UCSD-AML1 (cell line): ENCODE results near the gene HSPB2.
A peak's percentile ranks its signal among the peaks of the same experiment; 100 is the strongest.

Experiments used
- DNase-seq: peaks from one replicate; lab custom pipeline; 2025; ENCODE audit not compliant: unreplicated experiment; lab: John Stamatoyannopoulos, UW

HSPB2 gene

GRCh38 chr11:111937461-111937769, 24.9 kb downstream of the HSPB2 start:
- no peak for DNase-seq

GRCh38 chr11:111937844-111938243, 25.3 kb downstream of the HSPB2 start:
- DNase-seq: no peak

- peak; percentile 22 for DNase-seq
These were observed 26.2 kb downstream of the HSPB2 start for GRCh38 chr11:111938687-111939160.

DNA sequence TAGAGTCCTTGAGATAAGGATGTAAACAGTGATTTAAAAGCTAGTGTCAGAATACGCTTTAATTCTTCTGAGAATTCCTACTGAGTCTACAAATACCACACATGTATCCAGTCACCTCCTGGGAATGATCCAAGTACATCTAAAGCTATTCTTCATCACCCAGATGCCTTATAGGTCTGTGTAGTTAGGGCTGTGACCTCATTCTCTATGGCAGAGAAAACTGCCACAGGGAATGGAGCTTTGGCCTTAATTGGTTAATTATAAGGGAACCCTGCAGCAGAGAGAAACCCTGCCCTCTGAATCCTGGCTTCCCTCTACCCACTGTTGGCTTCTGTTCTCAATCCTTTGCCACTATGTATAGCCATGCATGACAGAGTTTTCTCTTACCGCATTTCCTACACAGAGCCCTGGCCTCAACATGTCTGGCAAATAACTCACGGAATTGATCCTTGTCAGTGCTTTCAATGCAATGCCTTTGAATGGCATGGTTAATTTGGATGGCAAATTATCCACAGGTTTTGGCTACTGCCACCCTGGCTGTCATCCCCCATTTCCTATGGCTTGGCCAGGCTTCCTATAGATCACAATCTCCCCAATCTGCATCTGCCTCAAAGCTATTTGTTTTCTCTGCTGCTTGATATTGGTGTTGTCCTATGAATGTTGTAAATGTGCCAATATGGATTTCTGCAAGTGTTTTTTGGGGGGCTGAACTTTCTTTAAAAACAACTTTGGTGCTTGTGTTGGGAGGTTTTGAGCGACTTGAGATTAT, 27.5 kb downstream of the HSPB2 start:
- no peak for DNase-seq

DNA sequence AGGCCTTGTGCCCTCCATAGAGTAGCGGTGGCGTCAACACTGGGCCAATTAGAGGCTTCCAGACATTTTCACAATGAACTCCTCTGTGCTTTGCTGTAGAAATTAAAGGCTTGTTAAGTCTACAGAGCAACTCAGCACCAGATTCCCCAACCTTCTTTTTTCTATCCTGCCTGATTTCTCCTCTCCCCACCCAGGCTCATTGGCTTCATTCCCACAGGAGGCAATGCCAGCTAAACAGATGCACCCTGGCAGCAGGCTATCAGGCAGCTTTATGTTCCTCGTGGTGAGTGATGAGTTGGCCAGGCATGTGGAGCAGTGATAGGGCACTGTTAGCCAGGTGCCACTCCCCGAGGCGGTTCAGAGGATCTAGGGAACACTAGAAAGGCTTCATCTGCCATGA, 29.4 kb downstream of the HSPB2 start:
- DNase-seq: no peak

DNA sequence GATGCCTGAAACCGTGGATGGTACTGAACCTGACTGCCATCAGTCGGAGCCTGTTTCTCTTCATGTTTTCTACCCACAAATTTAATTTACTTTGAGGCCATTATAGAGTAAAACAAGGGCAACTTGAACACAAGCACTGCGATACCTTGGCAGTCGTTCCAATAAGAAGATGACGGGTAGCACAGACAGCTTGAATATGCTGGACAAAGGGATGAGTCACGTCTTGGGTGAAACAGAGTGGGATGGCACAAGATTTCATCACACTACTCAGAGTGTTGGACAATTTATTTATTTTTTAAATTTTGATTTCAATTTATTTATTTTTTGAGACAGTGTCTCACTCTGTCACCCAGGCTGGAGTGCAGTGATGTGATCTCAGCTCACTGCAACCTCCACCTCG, 30.3 kb downstream of the HSPB2 start:
- no peak for DNase-seq

- DNase-seq: no peak
These were observed 31.6 kb downstream of the HSPB2 start for GRCh38 chr11:111944139-111944538.

DNA sequence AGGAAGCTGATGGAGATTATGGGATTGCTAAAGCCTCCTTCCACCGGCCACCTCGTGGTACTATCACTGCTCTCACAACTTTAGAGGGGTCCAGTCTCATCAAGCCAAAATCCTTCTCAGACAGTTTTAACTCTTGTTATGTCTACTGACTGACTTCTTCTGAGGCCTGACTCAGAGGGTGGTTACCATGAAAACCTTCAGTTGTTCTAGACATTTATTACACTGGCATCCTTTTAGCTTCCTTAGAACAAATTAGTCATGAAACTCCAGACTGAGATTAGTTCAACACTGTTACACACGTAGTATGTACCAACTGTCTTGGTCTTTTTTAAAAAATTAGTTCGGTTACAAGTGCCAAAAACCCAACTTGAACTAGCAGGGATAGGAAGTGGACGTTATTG, 32.1 kb downstream of the HSPB2 start:
- DNase-seq: no peak

DNA sequence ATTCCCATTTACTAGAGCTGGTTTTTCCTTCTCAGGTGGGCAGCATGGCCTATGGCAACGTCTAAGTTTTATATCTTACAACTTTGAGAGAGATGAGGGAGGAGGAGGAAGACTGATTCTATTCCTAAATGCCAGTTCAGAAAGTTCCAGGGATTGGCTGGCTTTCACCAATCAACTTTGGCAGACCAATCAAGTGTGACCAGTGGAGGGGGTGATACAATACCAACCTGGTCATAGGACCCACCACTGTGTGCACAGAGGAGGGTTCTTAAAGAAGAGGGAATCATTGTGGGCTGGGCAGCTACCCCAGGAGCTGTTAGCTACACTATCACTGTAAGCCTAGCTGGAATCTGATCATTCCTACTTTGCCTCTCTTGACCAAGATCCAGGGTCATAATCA, 32.7 kb downstream of the HSPB2 start:
- DNase-seq: no peak

DNA sequence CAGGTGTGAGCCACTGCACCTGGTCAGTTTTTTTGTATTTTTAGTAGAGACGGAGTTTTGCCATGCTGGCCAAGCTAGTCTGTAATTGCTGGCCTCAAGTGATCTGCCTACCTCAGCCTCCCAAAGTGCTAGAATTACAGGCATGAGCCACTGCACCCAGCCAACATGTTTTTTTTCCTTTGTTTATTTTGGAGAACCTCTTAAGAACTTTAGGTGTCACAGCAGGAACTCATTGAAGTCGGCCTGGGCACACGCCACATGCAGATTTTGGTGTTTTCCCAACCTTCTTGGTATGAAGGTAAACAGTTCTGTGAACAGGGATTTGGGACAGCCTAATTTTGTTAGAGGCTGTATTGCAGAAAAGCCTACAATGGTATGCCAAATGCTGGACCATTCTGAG, 34.0 kb downstream of the HSPB2 start:
- no peak for DNase-seq

DNA sequence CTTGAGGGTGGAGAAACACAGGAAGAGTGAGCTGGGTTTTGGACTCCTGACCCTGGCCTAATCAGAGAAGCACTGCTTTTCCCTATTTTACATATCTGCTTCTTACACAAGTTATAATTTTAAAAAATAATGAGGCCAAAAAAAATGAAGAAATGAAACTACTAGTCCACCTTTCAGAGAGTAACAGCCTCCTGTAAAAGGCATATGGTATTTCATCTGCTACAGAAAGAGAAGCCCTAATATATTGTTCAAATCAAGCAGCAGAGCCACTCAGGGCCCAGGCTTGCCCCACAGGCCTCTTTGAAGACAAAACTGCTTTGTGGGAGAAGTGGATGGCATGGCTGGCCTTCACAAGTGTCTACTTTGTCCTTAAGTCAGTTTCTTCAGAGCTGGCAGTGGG, 34.6 kb downstream of the HSPB2 start:
- no peak for DNase-seq

- DNase-seq: no peak
These were observed 37.2 kb downstream of the HSPB2 start for GRCh38 chr11:111949519-111950426.

GRCh38 chr11:111951565-111951964, 39.0 kb downstream of the HSPB2 start:
- no peak for DNase-seq

DNA sequence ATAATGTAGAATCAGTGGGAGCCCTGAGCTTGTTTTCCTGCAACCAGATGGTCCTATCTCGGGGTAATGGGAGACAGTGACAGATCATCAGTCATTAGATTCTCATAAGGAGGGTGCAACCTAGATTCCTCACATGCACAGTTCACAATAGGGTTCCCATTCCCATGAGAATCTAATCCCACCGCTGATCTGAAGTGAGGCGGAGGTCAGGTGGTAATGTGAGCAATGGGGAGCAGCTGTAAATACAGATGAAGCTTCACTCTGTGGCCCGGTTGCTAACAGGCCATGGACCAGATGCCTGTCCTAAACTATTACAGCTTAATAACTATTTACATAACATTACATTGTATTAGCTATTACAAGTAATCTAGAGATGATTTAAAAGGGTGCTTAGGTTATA, 41.6 kb downstream of the HSPB2 start:
- DNase-seq: no peak

GRCh38 chr11:111957663-111958444, 45.3 kb downstream of the HSPB2 start:
- no peak for DNase-seq

GRCh38 chr11:111960916-111961315, 48.4 kb downstream of the HSPB2 start:
- DNase-seq: no peak

DNA sequence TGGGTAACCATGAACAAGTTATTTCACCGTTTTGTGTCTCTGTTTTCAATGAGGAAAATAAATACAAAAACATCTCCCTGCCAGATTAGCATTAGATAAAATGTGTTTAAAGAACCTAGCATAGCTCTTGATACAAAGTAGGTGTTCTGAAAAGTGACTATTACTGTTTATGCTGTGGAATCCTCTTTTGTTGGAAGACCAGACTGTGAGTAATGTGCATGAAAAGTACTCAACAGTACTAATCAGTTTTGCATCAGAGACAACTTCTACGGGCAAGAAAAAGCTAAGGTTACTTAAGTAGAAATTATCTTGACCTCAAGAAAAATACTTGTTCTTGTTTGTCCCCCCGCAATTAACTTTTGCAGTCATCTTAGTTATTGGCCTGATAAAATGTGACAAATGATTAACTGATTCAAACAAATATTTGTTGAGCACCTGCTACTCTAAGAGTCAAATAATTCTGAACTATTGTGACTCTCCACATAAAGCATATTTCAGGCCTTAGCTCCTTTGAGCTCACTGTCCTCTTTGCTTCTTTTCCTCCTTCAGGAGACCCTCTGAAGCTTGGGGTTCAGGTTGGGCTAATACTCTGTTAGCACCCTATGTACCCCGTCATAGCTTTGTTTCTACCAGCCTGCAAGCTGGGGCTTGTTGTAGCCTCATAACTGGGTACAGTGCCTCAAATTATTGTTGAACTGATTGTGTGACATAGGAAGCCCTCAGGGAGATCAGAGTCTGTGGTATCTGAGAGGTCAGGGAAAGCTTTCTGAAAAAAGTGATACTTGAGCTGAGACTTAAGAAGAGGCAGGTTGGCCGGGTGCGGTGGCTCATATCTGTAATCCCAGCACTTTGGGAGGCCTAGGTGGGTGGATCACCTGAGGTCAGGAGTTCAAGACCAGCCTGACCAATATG, 49.1 kb downstream of the HSPB2 start:
- DNase-seq: no peak
